H9 (cell line): Measurements from ENCODE around the gene RAB27A. TPM values are rescaled to one million over a fixed set of nuclear protein-coding genes. Genes with fewer than 3 reads are reported as not detected.

Experiments
- DNase-seq: peaks from one replicate; pipeline ENCODE4 v3.0.0-alpha.2; 2017
- H2AFZ ChIP-seq: one replicate; pipeline ENCODE4 v1.6.1; 2013; ENCODE audit warnings: mild to moderate bottlenecking, low read length, control low read depth, moderate library complexity
- H2AK5ac ChIP-seq: 2 replicates; pipeline ENCODE4 v1.6.1; 2013; ENCODE audit warnings: low read length, control low read depth, mixed read lengths; ENCODE audit not compliant: insufficient read length
- H2BK120ac ChIP-seq: one replicate; pipeline ENCODE4 v1.6.1; 2013; ENCODE audit warnings: low read depth, mild to moderate bottlenecking, low read length, control low read depth, inconsistent platforms; ENCODE audit not compliant: poor library complexity, severe bottlenecking
- H2BK12ac ChIP-seq: 2 replicates; pipeline ENCODE4 v1.6.1; 2013; ENCODE audit warnings: low read length, control low read depth, mixed read lengths, low read depth; ENCODE audit not compliant: insufficient read length
- H2BK15ac ChIP-seq: 2 replicates; pipeline ENCODE4 v1.6.1; 2013; ENCODE audit warnings: low read depth, low read length, control low read depth
- H2BK20ac ChIP-seq: one replicate; pipeline ENCODE4 v1.6.1; 2013; ENCODE audit warnings: low read depth, mild to moderate bottlenecking, low read length, control low read depth, inconsistent platforms; ENCODE audit not compliant: poor library complexity, severe bottlenecking
- H2BK5ac ChIP-seq: 2 replicates; pipeline ENCODE4 v1.6.1; 2013; ENCODE audit warnings: low read length, control low read depth, mixed read lengths; ENCODE audit not compliant: insufficient read length
- H3K14ac ChIP-seq: 2 replicates; pipeline ENCODE4 v1.6.1; 2013; ENCODE audit warnings: low read length, control low read depth; ENCODE audit not compliant: insufficient read depth
- H3K18ac ChIP-seq: 2 replicates; pipeline ENCODE4 v1.6.1; 2013; ENCODE audit warnings: low read depth, mild to moderate bottlenecking, mixed read lengths, low read length, control low read depth; ENCODE audit not compliant: insufficient read length
- H3K23ac ChIP-seq: 2 replicates; pipeline ENCODE4 v1.6.1; 2013; ENCODE audit warnings: low read length, control low read depth, mixed read lengths, low read depth; ENCODE audit not compliant: insufficient read length
- H3K23me2 ChIP-seq: 2 replicates; pipeline ENCODE4 v1.6.1; 2013; ENCODE audit warnings: low read depth, mild to moderate bottlenecking, mixed read lengths, low read length, control low read depth; ENCODE audit not compliant: insufficient read length, poor library complexity, severe bottlenecking
- H3K27ac ChIP-seq: 2 replicates; pipeline ENCODE4 v1.5.1; 2013; ENCODE audit warnings: low read length, control low read depth, mixed read lengths, low read depth; ENCODE audit not compliant: insufficient read length
- H3K27me3 ChIP-seq: 2 replicates; pipeline ENCODE4 v1.6.1; 2013; ENCODE audit warnings: low read length, control low read depth, inconsistent platforms; ENCODE audit not compliant: insufficient read depth
- H3K4ac ChIP-seq: 2 replicates; pipeline ENCODE4 v1.6.1; 2013; ENCODE audit warnings: low read depth, mild to moderate bottlenecking, control low read depth, inconsistent platforms, low read length, moderate library complexity
- H3K4me1 ChIP-seq: 2 replicates; pipeline ENCODE4 v1.6.1; 2013; ENCODE audit warnings: low read length, control low read depth, inconsistent platforms; ENCODE audit not compliant: insufficient read depth
- H3K4me2 ChIP-seq: 2 replicates; pipeline ENCODE4 v1.6.1; 2013; ENCODE audit warnings: low read length, control low read depth, mixed read lengths; ENCODE audit not compliant: insufficient read length, insufficient read depth
- H3K56ac ChIP-seq: 2 replicates; pipeline ENCODE4 v1.6.1; 2013; ENCODE audit warnings: low read depth, mild to moderate bottlenecking, mixed read lengths, low read length, control low read depth; ENCODE audit not compliant: insufficient read length
- H3K79me1 ChIP-seq: 2 replicates; pipeline ENCODE4 v1.6.1; 2013; ENCODE audit warnings: low read depth, mild to moderate bottlenecking, moderate library complexity, low read length, control low read depth, inconsistent platforms; ENCODE audit not compliant: insufficient read depth, poor library complexity, severe bottlenecking
- H3K79me2 ChIP-seq: 2 replicates; pipeline ENCODE4 v1.6.1; 2013; ENCODE audit warnings: low read length, control low read depth, inconsistent platforms; ENCODE audit not compliant: insufficient read depth
- H3K9ac ChIP-seq: 2 replicates; pipeline ENCODE4 v1.6.1; 2013; ENCODE audit warnings: low read length, control low read depth, mixed read lengths; ENCODE audit not compliant: insufficient read length; ENCODE audit errors: extremely low read depth
- H3K9me3 ChIP-seq: one replicate; pipeline ENCODE4 v1.6.1; 2013; ENCODE audit warnings: low read depth, low read length, inconsistent platforms; ENCODE audit not compliant: control insufficient read depth
- H3T11ph ChIP-seq: one replicate; pipeline ENCODE4 v1.6.1; 2013; ENCODE audit warnings: mild to moderate bottlenecking, low read length, control low read depth, inconsistent platforms
- H4K20me1 ChIP-seq: one replicate; pipeline ENCODE4 v1.6.1; 2013; ENCODE audit not compliant: control insufficient read depth, insufficient read length, insufficient read depth
- H4K5ac ChIP-seq: 2 replicates; pipeline ENCODE4 v1.6.1; 2013; ENCODE audit warnings: low read depth, mild to moderate bottlenecking, mixed read lengths, low read length, control low read depth; ENCODE audit not compliant: insufficient read length
- H4K8ac ChIP-seq: replicated peaks from 2 replicates; pipeline ENCODE4 v1.6.1; 2013; ENCODE audit warnings: low read length, control low read depth, mixed read lengths, low read depth; ENCODE audit not compliant: insufficient read length
- H4K91ac ChIP-seq: 2 replicates; pipeline ENCODE4 v1.6.1; 2013; ENCODE audit warnings: low read depth, mild to moderate bottlenecking, moderate library complexity, mixed read lengths, low read length, control low read depth; ENCODE audit not compliant: insufficient read length
- H3K27ac Mint-ChIP-seq, 3 experiments: 2 replicates in 2 of 3; 3 replicates in 1 of 3; pipeline ENCODE4 v1.8.0; 2020 to 2021; ENCODE audit warnings: mixed read lengths in 3 of 3, mild to moderate bottlenecking in 1 of 3, moderate library complexity in 1 of 3
- H3K27me3 Mint-ChIP-seq: 2 replicates; pipeline ENCODE4 v1.8.0; 2021; ENCODE audit warnings: low read depth, mild to moderate bottlenecking, moderate library complexity, mixed read lengths
- H3K36me3 Mint-ChIP-seq, 3 experiments: 2 replicates in 2 of 3; 3 replicates in 1 of 3; pipeline ENCODE4 v1.8.0; 2020 to 2021; ENCODE audit warnings: low read depth in 3 of 3, mixed read lengths in 3 of 3; ENCODE audit not compliant: insufficient read depth in 1 of 3
- H3K4me1 Mint-ChIP-seq, 2 experiments: 2 replicates each; pipeline ENCODE4 v1.8.0; 2020; ENCODE audit warnings: mixed read lengths in 2 of 2
- H3K4me3 Mint-ChIP-seq, 2 experiments: 2 replicates in 1 of 2; 3 replicates in 1 of 2; pipeline ENCODE4 v1.8.0; 2020 to 2021; ENCODE audit warnings: mild to moderate bottlenecking in 2 of 2, mixed read lengths in 2 of 2, moderate library complexity in 1 of 2
- H3K9me3 Mint-ChIP-seq, 2 experiments: 2 replicates in 1 of 2; 3 replicates in 1 of 2; pipeline ENCODE4 v1.8.0; 2020; ENCODE audit warnings: mild to moderate bottlenecking in 2 of 2, mixed read lengths in 2 of 2, moderate library complexity in 1 of 2
- CTCF ChIP-seq: fragments of 200-600 bp; sonication (generic); conservative IDR thresholded peaks from 3 replicates; pipeline ENCODE4 v1.8.0; 2021; ENCODE audit warnings: antibody characterized with exemption, mild to moderate bottlenecking
- WGBS: extraction: QIAGEN DNeasy Blood & Tissue Kit; methylation state at CpG from one replicate; pipeline ENCODE4 v1.1.7; 2013; ENCODE audit warnings: missing lambda C conversion rate, low lambda C conversion rate, mixed read lengths; ENCODE audit not compliant: insufficient read length; ENCODE audit errors: extremely low coverage; 5-methylcytosine and 5-hydroxymethylcytosine counted together
- total RNA-seq: library from RNA; stranded (reverse); gene quantifications from 2 replicates; pipeline ENCODE4 v1.2.1, GENCODE V29; 2021

The RAB27A gene
- total RNA-seq, 1 experiment from 2014 or later = 6.8 TPM

- Histone ChIP-seq H2AFZ (no peak overlapping the region), H3K9ac (no peak overlapping the region), H3K23ac (no peak overlapping the region), H3K79me1 (no peaks in the 10 kb centered on the region), H4K8ac (no peak overlapping the region), H4K91ac (no peak overlapping the region), H2BK12ac (no peak overlapping the region), H3K4me1 (no peaks in the 10 kb centered on the region), H3K27me3 (no peaks in the 10 kb centered on the region), H4K5ac (no peak overlapping the region), H3K9me3 (no peaks in the 10 kb centered on the region), H2BK5ac (no peak overlapping the region), H3K79me2 (no peaks in the 10 kb centered on the region), H3K27ac (no peak overlapping the region), H2BK20ac (no peak overlapping the region), H3K23me2 (peaks cover 4% of the 10 kb centered on the region), H2AK5ac (no peak overlapping the region), H3T11ph (no peak overlapping the region), H3K14ac (no peak overlapping the region), H3K56ac (no peak overlapping the region), H3K18ac (no peak overlapping the region), H2BK120ac (no peak overlapping the region), H3K4ac (no peak overlapping the region), H4K20me1 (no peaks in the 10 kb centered on the region), H3K4me2 (no peak overlapping the region), H2BK15ac (no peak overlapping the region)
- Mint-ChIP-seq H3K36me3 (peaks cover 0 to 7% (median 3%) of the 10 kb centered on the region in 3 experiments; a peak in 5 of 7 replicates), H3K9me3 (no peaks in the 10 kb centered on the region), H3K27me3 (no peaks in the 10 kb centered on the region), H3K4me1 (peaks cover 21 to 31% of the 10 kb centered on the region in 2 experiments), H3K27ac (no peak overlapping the region), H3K4me3 (no peak overlapping the region)
- no peak for TF ChIP-seq CTCF
- no peak for DNase-seq
- no CpG with 5 or more reads among the region's 2 CpGs for WGBS
Measured at GRCh38 chr15:55320238-55320550, 30.6 kb upstream of the RAB27A start.
